Thyroid gland (tissue), 4 donors: ENCODE measurements around the gene HSPA4.

ENCODE experiments used
- POLR2A ChIP-seq, 2 donors: fragments of 450-650 bp; IDR thresholded peaks; one replicate each; pipeline ENCODE4 v1.6.1; 2017; ENCODE audit warnings: antibody characterized with exemption in 2 of 2, mild to moderate bottlenecking in 2 of 2, moderate library complexity in 1 of 2
- TF ChIP-seq, protein P1 (sequence below), 6 experiments: fragments of 200-600 bp in 3 of 6; fragments of 450-650 bp in 3 of 6; sonication (generic) in 3 of 6; IDR thresholded peaks; one replicate each; pipeline ENCODE4 v1.5.1; 2016 to 2019; ENCODE audit warnings: antibody characterized with exemption in 6 of 6, mild to moderate bottlenecking in 2 of 6, inconsistent platforms in 1 of 6, moderate library complexity in 1 of 6

- TF ChIP-seq, protein P1, sequence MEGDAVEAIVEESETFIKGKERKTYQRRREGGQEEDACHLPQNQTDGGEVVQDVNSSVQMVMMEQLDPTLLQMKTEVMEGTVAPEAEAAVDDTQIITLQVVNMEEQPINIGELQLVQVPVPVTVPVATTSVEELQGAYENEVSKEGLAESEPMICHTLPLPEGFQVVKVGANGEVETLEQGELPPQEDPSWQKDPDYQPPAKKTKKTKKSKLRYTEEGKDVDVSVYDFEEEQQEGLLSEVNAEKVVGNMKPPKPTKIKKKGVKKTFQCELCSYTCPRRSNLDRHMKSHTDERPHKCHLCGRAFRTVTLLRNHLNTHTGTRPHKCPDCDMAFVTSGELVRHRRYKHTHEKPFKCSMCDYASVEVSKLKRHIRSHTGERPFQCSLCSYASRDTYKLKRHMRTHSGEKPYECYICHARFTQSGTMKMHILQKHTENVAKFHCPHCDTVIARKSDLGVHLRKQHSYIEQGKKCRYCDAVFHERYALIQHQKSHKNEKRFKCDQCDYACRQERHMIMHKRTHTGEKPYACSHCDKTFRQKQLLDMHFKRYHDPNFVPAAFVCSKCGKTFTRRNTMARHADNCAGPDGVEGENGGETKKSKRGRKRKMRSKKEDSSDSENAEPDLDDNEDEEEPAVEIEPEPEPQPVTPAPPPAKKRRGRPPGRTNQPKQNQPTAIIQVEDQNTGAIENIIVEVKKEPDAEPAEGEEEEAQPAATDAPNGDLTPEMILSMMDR (IDR thresholded peaks at IDR 0.05), result no peak
- TF ChIP-seq POLR2A (IDR thresholded peaks at IDR 0.05), result no peak
Measured at GRCh38 chr5:133140311-133140710, 88.5 kb downstream of the HSPA4 start.
